Stimulated activated naive CD8-positive, alpha-beta T cell treated with anti-CD3 and anti-CD28 coated beads, Interleukin-15, Interleukin-2, amounts not matched to agents 100 U/mL and 50 U/mL, for 24 hours (primary cell): ENCODE data around the gene IP6K3.

Experiments
- ATAC-seq: fragments of 150-1000 bp; cut with Tn5 transposase; one replicate; pipeline ENCODE4 v1.10.0; 2021
- DNase-seq: peaks from one replicate; pipeline ENCODE4 v3.0.0; 2021

The IP6K3 gene

GRCh38 chr6:33689148-33689494 lies 57.6 kb downstream of the IP6K3 start:
- ATAC-seq = no peak

GRCh38 chr6:33688451-33689147 lies 58.1 kb downstream of the IP6K3 start:
- no peak for DNase-seq
- ATAC-seq = no peak

More at GRCh38 chr6:33689148-33689494, 57.6 kb downstream of the IP6K3 start:
- DNase-seq = no peak

DNA sequence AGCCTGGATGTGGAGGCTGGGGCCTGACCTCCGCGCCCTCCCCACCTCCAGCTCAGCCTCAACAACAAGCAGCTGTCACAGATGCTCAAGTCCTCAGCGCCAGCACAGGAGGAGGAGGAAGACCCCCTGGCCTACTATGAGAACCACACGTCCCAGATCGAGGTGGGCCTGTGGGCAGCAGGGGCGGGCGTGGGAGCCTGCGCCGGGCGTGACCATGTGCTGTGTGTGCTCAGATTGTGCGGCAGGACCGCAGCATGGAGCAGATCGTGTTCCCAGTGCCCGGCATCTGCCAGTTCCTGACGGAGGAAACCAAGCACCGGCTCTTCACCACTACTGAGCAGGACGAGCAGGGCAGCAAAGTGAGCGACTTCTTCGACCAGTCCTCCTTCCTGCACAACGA lies 58.7 kb downstream of the IP6K3 start:
- DNase-seq (no peak), ATAC-seq (no peak)

GRCh38 chr6:33686981-33687975 lies 59.4 kb downstream of the IP6K3 start:
- no peak for DNase-seq
- no peak for ATAC-seq

DNA sequence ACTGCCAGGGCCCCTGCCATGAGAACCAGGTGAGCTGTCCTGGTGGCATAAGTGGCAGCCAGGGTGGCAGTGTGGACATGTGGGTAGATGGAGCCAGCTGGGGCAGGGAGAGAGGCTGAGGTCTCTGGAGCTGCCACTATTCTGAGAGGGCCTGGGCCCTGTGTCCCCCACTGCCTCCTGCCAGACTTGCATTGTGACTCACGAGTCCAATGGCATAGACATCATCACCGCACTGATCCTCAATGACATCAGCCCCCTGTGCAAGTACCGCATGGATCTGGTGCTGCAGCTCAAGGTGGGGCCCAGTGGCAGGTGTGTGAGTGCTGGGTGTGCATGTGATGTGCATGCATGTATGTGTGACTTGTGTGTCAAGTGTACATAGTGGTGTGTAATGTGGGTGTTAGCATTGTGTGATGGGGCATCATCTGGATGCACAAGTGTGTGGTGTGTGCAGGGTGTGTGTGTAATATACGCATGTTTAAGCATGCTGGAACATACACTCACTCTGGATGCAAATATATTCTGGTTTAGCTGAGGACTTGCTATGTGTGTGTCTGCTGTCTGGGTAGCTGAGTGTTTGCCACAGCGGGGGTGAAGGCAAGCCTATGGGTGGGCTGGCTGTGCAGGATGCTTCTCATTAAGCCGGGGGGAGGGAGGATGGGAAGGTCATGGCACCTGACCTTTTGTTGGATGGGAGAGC lies 60.3 kb downstream of the IP6K3 start:
- ATAC-seq = no peak
- DNase-seq = no peak

DNA sequence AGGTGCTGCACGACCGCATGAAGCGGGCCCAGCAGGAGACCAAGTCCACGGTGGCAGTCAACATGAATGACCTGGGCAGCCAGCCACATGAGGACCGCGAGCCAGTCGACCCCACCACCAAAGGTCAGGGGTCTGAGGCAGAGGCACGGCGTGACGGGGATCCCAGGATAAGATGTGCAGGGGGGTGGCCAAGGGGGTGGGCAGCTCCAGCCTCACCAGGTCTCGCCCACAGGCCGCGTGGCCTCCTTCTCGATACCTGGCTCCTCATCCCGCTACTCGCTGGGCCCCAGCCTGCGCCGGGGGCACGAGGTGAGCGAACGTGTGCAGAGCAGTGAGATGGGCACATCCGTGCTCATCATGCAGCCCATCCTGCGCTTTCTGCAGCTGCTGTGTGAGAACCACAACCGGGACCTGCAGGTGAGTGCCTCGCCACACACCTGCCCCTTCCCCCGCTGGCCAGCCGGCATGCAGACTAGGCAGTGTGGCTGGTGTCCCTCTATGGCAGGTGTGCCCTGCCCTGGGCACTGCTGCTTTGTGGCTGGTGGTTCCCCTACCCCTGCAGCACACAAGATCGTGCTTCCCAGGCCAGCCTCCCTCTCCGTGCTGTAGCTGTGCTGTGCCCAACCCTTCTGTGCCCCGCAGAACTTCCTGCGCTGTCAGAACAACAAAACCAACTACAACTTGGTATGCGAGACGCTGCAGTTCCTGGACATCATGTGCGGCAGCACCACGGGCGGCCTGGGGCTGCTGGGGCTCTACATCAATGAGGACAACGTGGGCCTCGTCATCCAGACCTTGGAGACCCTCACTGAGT lies 61.1 kb downstream of the IP6K3 start:
- DNase-seq = no peak
- no peak for ATAC-seq

- DNase-seq (no peak), ATAC-seq (no peak)
Measured at GRCh38 chr6:33684983-33685382, 61.7 kb downstream of the IP6K3 start.

GRCh38 chr6:33684428-33684896 lies 62.2 kb downstream of the IP6K3 start:
- DNase-seq (no peak), ATAC-seq (no peak)

- DNase-seq = no peak
- peak; percentile 26 for ATAC-seq
Measured at GRCh38 chr6:33683576-33684427, 62.9 kb downstream of the IP6K3 start.

- peak; percentile 60 for ATAC-seq
- peak; percentile 37 for DNase-seq
Measured at GRCh38 chr6:33683051-33683571, 63.6 kb downstream of the IP6K3 start.

DNA sequence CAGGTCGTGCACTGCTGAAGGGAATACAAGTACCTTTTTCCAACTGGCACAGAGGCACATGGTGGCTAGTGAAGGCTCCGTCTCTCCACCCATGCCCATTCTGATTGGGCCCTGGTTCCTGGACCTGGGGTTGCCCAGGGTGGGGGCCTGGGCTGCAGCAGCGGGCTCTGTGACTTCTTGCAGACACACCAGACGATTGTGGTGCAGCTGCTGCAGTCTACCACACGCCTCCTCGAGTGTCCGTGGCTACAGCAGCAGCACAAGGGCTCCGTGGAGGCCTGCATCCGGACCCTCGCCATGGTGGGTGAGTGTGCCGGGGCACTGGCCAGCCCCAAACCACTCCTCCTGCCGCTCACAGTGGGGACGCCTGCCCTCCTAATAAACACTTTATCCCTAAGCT lies 64.4 kb downstream of the IP6K3 start:
- DNase-seq = no peak
- ATAC-seq = no peak

DNA sequence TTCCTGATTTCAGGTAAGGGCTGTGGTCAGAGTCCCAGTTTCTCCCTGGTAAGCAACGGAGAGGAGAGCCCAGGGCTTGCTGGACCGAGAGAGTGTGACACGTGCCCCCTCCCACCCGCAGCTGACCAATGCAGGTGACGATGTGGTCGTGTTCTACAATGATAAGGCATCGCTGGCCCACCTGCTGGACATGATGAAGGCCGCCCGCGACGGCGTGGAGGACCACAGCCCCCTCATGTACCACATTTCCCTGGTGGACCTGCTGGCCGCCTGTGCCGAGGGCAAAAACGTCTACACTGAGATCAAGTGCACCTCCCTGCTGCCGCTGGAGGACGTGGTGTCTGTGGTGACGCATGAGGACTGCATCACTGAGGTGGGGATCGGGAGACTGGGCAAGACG lies 66.9 kb downstream of the IP6K3 start:
- ATAC-seq (no peak), DNase-seq (no peak)

DNA sequence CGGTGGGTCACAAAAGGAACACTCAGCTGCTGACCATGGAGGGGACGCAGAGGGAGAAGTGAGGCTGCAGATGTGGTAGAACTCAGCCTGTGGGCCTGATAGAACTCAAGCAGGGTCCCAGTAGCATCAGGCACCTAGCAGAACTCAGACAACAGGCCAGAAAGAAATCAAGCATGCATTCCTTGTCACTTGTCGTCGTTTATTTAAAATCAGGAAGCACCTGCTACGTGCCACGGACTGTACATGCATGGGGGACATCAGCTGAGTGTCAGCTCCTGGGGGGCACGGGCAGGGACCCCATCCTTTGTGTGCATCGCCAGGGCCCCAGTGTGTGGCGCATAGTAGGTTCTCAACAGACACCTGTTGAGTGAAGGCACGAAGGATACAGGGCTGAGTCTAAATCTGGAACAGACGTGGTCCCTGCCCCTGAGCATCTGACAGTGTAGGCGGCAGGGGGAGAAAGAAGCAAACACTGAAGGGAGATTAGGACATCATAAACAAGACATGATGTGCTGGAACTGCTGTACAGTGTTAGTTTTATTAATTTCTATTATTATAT lies 67.7 kb downstream of the IP6K3 start:
- DNase-seq = no peak
- ATAC-seq = no peak

GRCh38 chr6:33678233-33678931 lies 68.3 kb downstream of the IP6K3 start:
- DNase-seq (no peak), ATAC-seq (no peak)

DNA sequence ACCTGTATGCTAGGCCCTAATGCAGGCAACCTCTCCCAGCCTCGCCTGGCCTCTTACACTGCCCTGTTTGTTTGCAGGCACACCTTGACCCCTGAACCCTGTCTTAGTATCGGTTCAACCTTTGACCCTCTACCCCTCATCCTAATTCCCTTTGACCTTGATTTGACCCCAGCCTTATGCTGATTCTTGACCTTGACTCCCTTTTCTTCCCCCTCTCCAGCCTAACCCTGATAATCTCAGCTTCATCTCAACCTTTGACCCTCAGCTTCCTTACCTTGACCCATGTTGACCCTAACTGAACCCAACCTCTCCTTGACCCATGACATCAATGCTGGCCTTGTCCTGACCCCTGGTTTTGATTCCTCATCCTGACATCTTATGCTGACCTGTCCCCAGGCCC lies 69.0 kb downstream of the IP6K3 start:
- ATAC-seq (no peak), DNase-seq (no peak)

DNA sequence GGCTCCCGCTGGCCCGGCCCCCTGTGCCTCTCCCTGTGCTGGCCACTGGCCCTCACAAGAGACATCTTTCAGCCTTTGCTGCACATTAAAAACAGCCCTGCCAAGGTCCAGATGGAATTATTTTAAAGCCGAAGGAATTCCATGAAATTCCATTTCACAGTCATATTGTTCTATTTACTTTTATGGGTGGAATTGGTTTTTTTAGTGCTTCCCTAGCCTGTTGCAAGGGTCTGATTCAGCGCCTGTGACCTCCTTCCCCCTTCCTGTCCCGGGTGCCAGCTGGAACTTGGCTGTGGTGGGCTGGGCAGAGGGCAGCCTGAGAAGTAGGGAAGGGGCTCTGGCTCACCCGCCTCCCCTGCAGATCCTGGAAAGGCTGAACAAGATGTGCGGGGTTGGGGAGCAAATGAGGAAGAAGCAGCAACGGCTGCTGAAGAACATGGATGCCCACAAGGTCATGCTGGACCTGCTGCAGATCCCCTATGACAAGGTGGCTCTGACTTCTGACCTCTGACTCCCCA lies 69.5 kb downstream of the IP6K3 start:
- no peak for ATAC-seq
- DNase-seq = no peak

GRCh38 chr6:33676416-33677142 lies 70.1 kb downstream of the IP6K3 start:
- DNase-seq (no peak), ATAC-seq (no peak)

DNA sequence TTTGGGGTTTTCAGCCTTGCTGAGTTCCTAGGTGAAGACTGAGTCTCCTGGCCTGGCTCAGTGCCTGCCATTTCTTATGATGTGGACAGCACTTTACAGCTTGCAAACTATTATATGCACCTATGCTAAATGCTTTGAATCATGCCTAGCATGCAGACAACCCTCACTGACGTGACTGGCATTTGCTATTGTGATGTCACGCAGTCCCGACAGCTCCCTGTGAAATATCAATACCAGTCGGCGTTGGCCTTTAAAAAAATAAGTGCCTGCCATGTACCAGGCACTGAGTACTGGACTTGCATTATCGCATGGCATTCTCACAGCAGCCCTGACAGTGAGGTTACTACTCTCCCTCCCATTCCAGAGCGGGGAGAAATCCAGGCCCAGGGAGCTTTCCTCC lies 70.7 kb downstream of the IP6K3 start:
- no peak for ATAC-seq

DNA sequence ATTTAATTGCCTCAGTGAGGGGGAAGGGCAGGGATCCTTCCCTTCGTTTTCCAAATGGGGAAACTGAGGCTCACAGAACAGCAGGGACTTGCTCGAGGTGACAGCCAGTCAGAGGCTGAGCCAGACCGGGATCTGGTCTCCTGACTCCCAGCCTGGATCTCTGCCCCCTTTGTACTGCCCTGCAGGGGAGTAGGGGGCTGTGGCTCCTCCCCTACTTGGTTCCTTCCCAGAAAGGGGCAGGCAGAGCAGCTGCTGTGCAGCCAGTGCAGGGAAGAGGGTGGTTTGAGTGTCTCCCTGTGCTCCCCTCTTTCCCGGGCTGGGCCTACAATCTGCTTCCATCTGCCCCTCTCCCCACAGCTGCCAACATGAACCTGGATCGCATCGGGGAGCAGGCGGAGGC lies 72.9 kb downstream of the IP6K3 start:
- ATAC-seq (no peak), DNase-seq (no peak)

More for the DNA sequence above, 70.7 kb downstream of the IP6K3 start:
- no peak for DNase-seq
